Measurements from ENCODE around the gene RPL14.
A peak's percentile ranks its signal among the peaks of the same experiment; 100 is the strongest.

The RPL14 gene

DNA sequence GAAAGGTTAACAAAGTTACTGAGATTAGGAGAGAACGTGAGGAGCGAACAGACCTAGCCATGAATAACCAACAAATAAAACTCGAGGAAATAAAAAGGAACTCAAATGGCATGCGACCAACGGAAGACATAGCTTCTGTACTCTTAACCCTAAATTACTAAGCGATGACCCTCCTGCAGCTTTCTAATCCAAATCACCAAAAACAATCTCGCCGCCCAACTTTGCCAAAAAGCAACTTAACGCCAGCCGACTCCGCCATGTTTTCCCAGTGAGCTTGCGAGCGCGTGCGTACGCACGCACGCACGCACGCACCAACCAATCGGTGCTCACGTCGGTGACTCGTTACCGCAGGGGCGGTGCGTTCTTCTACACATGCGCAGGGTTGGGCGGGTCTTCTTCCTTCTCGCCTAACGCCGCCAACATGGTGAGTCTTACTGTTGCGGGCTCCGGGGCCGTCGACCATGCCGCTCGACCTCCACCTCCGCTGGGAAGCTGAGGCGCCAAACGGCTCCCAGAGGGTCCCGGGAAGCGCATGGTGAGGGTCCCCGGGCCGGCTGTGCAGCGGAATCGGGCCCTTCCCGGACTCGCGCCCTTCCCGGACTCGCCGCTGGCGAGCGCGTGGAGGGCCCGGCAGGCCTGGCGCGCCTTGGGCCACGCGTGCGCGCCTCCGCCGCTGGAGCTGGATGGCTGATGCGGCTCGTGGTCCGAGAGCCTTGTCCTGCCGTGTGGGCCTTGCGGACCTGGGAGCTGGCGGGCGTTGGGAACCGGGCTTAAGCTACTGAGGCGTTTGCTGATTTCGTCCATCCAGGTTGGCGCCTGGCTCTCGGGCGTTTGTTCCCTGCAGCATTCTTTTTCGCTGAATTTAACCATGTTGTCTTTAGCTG, at the start of gene RPL14:
TSS of gene RPL14 (plus strand) at position 400 of the 884 bp plus-strand sequence. CDS start at position 533, 133 bp downstream.
- Histone ChIP-seq H3K9me3 (ENCODE audit: control insufficient read depth in 2 of 2, low read length in 2 of 2) (no peaks in the 10 kb centered on the region), H3K36me3 (ENCODE audit: control insufficient read depth in 2 of 2, insufficient read depth in 2 of 2, low read length in 2 of 2) (peaks cover 19 to 20% of the 10 kb centered on the region in 2 donors), H3K4me1 (ENCODE audit: control insufficient read depth in 2 of 2, insufficient read depth in 2 of 2, low read length in 2 of 2) (peaks cover 11 to 22% of the 10 kb centered on the region in 2 donors), H3K27me3 (ENCODE audit: control insufficient read depth in 2 of 2, insufficient read depth in 2 of 2, low read length in 2 of 2) (no peaks in the 10 kb centered on the region), H3K27ac (ENCODE audit: low read depth in 2 of 2, low read length in 2 of 2) (peak within 1 kb of the TSS; percentile 87), H3K4me3 (ENCODE audit: low read length in 2 of 2) (peak within 1 kb of the TSS; percentile 92 to 97), H3K9ac (ENCODE audit: low read depth in 1 of 2, low read length in 2 of 2) (peak within 1 kb of the TSS; percentile 92 to 96)

DNA sequence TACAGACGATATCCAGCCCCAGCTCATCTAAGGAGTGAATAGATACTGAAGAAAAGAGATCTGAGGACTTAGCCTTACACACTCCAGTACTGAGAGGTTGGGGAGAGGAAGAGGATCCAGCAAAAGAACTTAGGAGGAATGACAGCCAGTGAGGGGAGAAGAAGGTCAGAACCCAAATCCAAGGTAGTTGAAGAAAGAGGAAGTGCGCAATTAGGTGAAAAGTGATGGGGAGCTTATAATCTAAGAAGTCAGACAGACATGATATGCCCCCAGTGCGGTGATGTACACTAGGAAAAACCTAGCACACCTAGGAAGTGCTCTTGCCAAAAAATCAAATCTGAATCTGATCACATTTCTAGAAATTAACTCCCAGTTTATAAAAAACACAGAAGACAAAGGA, 49.5 kb upstream of the RPL14 start:
- Histone ChIP-seq H3K4me3 (ENCODE audit: low read length in 2 of 2) (no peak overlapping the region), H3K4me1 (ENCODE audit: control insufficient read depth in 2 of 2, insufficient read depth in 2 of 2, low read length in 2 of 2) (no peaks in the 10 kb centered on the region), H3K9me3 (ENCODE audit: control insufficient read depth in 2 of 2, low read length in 2 of 2) (no peaks in the 10 kb centered on the region), H3K36me3 (ENCODE audit: control insufficient read depth in 2 of 2, insufficient read depth in 2 of 2, low read length in 2 of 2) (no peaks in the 10 kb centered on the region), H3K27me3 (ENCODE audit: control insufficient read depth in 2 of 2, insufficient read depth in 2 of 2, low read length in 2 of 2) (no peaks in the 10 kb centered on the region), H3K9ac (ENCODE audit: low read depth in 1 of 2, low read length in 2 of 2) (no peak overlapping the region), H3K27ac (ENCODE audit: low read depth in 2 of 2, low read length in 2 of 2) (no peak overlapping the region)

DNA sequence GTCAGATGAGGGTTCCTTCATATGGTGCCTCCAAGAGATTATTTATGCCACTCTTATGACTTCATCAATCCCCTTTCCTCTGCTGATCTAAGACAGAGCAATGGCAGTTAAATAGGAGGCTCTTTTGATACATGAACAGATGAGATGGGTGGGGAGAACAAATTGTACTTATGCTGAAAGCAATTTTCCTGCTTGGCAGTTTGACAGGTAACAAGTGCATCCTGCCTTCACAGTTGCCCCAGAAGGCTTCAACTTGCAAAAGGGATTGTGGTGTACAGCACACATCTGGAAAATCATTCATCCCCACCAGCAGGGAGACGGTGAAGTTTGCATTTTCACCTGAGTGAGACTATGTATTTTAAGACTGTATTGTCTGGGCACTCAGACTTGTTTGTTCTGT, 42.9 kb upstream of the RPL14 start:
- H3K9ac ChIP-seq (ENCODE audit: low read depth in 1 of 2, low read length in 2 of 2) = no peak overlapping the region
- no peaks in the 10 kb centered on the region for H3K27me3 ChIP-seq (ENCODE audit: control insufficient read depth in 2 of 2, insufficient read depth in 2 of 2, low read length in 2 of 2)
- no peak overlapping the region for H3K27ac ChIP-seq (ENCODE audit: low read depth in 2 of 2, low read length in 2 of 2)
- H3K4me1 ChIP-seq (ENCODE audit: control insufficient read depth in 2 of 2, insufficient read depth in 2 of 2, low read length in 2 of 2) = peaks cover 0 to 10% of the 10 kb centered on the region in 2 donors
- H3K4me3 ChIP-seq (ENCODE audit: low read length in 2 of 2) = no peak overlapping the region
- no peaks in the 10 kb centered on the region for H3K36me3 ChIP-seq (ENCODE audit: control insufficient read depth in 2 of 2, insufficient read depth in 2 of 2, low read length in 2 of 2)
- H3K9me3 ChIP-seq (ENCODE audit: control insufficient read depth in 2 of 2, low read length in 2 of 2) = no peaks in the 10 kb centered on the region

DNA sequence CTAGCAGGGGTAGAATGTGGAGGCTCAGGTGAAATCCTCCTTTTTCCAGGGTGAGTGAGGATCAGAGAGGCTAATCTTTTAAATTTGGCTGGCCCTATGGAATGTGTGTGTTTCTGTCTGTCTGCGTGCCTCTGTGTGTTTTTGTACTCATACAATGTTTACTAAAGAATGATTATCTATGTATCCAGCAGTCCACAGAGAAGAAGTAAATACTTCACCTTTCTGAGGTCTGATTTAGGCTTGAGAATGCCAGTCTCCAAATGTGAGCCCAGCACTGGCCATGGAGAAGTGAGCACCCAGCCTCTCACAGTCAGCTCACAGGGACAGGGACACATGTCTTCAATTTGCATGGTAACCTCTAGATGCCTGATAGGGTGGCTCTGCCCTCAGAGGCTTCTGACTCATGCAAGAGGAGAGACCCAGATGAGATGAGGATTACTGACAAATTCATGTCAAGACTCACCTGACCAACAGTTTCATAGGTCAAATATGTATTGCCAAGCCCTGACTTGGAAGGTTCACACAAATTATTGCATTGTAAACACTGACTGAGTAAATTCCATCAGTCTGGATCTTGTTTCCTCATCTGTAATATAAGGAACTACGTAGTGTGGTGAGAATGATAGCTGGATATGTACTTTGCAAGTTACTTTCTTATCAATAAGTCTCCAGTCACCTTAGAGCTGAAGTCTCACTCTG, 39.1 kb upstream of the RPL14 start:
- no peak overlapping the region for H3K9ac ChIP-seq (ENCODE audit: low read depth in 1 of 2, low read length in 2 of 2)
- no peaks in the 10 kb centered on the region for H3K9me3 ChIP-seq (ENCODE audit: control insufficient read depth in 2 of 2, low read length in 2 of 2)
- H3K27ac ChIP-seq (ENCODE audit: low read depth in 2 of 2, low read length in 2 of 2) = peak overlapping the region in 1 of 2 donors; percentile 50
- no peaks in the 10 kb centered on the region for H3K27me3 ChIP-seq (ENCODE audit: control insufficient read depth in 2 of 2, insufficient read depth in 2 of 2, low read length in 2 of 2)
- H3K4me3 ChIP-seq (ENCODE audit: low read length in 2 of 2) = no peak overlapping the region
- H3K36me3 ChIP-seq (ENCODE audit: control insufficient read depth in 2 of 2, insufficient read depth in 2 of 2, low read length in 2 of 2) = no peaks in the 10 kb centered on the region
- H3K4me1 ChIP-seq (ENCODE audit: control insufficient read depth in 2 of 2, insufficient read depth in 2 of 2, low read length in 2 of 2) = peaks cover 0 to 10% of the 10 kb centered on the region in 2 donors

DNA sequence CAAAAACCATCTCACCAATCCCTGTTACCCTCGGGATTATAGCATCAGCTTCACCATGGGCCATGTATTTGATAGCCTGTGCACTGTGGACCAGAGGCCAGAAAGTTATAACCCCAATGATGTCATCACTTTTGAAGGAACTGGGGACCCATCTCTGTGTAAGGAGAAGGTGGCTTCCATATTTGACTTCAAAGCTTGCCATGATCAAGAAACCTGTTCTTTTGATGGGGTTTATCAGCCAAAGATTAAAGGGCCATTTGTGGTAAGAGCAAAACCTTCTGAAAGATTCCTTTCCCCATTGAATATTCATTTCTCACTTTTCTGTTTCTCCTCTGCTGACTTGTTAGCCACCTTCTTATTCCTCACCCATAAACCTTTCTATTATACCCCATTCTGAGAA, 34.3 kb upstream of the RPL14 start:
- Histone ChIP-seq H3K27ac (ENCODE audit: low read depth in 2 of 2, low read length in 2 of 2) (no peak overlapping the region), H3K27me3 (ENCODE audit: control insufficient read depth in 2 of 2, insufficient read depth in 2 of 2, low read length in 2 of 2) (no peaks in the 10 kb centered on the region), H3K4me1 (ENCODE audit: control insufficient read depth in 2 of 2, insufficient read depth in 2 of 2, low read length in 2 of 2) (peaks cover 0 to 3% of the 10 kb centered on the region in 2 donors), H3K36me3 (ENCODE audit: control insufficient read depth in 2 of 2, insufficient read depth in 2 of 2, low read length in 2 of 2) (no peaks in the 10 kb centered on the region), H3K9me3 (ENCODE audit: control insufficient read depth in 2 of 2, low read length in 2 of 2) (no peaks in the 10 kb centered on the region), H3K4me3 (ENCODE audit: low read length in 2 of 2) (no peak overlapping the region), H3K9ac (ENCODE audit: low read depth in 1 of 2, low read length in 2 of 2) (no peak overlapping the region)

DNA sequence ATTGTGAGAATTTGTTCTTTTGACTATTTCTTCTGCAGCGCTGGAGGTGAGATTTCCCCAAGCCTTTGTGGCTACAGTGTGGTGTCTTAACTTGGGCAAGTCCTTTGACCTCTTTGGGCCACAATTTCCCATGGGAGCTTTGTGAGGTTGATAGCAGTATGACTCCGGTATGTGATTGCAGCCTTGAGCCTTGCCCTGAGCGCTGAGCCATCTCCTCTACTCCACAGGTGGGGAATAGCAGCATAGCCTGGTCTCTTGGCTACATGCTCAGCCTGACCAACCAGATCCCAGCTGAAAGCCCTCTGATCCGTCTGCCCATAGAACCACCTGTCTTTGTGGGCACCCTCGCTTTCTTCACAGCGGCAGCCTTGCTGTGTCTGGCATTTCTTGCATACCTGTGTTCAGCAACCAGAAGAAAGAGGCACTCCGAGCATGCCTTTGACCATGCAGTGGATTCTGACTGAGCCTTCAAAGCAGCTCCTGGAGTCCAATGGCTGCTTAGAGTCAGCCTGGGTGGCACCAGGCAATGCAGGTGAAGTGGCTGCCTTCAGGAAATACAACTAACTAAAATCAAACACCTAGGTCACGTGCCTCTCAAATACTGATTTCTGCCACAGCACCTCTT, 30.0 kb upstream of the RPL14 start:
- no peaks in the 10 kb centered on the region for H3K4me1 ChIP-seq (ENCODE audit: control insufficient read depth in 2 of 2, insufficient read depth in 2 of 2, low read length in 2 of 2)
- no peaks in the 10 kb centered on the region for H3K9me3 ChIP-seq (ENCODE audit: control insufficient read depth in 2 of 2, low read length in 2 of 2)
- H3K9ac ChIP-seq (ENCODE audit: low read depth in 1 of 2, low read length in 2 of 2) = no peak overlapping the region
- no peaks in the 10 kb centered on the region for H3K36me3 ChIP-seq (ENCODE audit: control insufficient read depth in 2 of 2, insufficient read depth in 2 of 2, low read length in 2 of 2)
- no peaks in the 10 kb centered on the region for H3K27me3 ChIP-seq (ENCODE audit: control insufficient read depth in 2 of 2, insufficient read depth in 2 of 2, low read length in 2 of 2)
- no peak overlapping the region for H3K27ac ChIP-seq (ENCODE audit: low read depth in 2 of 2, low read length in 2 of 2)
- no peak overlapping the region for H3K4me3 ChIP-seq (ENCODE audit: low read length in 2 of 2)

DNA sequence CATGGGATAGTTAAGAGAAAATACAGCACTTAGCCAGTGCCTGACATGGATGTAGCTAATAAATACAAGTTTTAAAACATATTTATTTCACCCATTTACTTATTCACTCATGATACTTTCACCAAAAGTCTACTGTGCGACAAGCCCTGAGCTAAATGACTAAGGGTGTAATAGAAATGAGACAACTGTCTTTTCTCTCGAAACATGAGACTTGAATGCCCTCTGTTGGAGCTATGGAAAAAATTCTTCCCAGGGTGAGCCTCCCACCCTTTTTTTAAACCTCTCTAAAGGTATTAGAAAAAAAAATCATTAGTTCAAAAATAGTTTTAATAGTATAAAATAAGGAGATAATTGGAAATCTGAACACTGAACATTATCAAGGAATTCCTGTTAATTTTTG, 24.3 kb upstream of the RPL14 start:
- H3K9ac ChIP-seq (ENCODE audit: low read depth in 1 of 2, low read length in 2 of 2) = no peak overlapping the region
- no peaks in the 10 kb centered on the region for H3K9me3 ChIP-seq (ENCODE audit: control insufficient read depth in 2 of 2, low read length in 2 of 2)
- no peak overlapping the region for H3K4me3 ChIP-seq (ENCODE audit: low read length in 2 of 2)
- H3K27me3 ChIP-seq (ENCODE audit: control insufficient read depth in 2 of 2, insufficient read depth in 2 of 2, low read length in 2 of 2) = no peaks in the 10 kb centered on the region
- no peaks in the 10 kb centered on the region for H3K36me3 ChIP-seq (ENCODE audit: control insufficient read depth in 2 of 2, insufficient read depth in 2 of 2, low read length in 2 of 2)
- H3K27ac ChIP-seq (ENCODE audit: low read depth in 2 of 2, low read length in 2 of 2) = no peak overlapping the region
- no peaks in the 10 kb centered on the region for H3K4me1 ChIP-seq (ENCODE audit: control insufficient read depth in 2 of 2, insufficient read depth in 2 of 2, low read length in 2 of 2)

DNA sequence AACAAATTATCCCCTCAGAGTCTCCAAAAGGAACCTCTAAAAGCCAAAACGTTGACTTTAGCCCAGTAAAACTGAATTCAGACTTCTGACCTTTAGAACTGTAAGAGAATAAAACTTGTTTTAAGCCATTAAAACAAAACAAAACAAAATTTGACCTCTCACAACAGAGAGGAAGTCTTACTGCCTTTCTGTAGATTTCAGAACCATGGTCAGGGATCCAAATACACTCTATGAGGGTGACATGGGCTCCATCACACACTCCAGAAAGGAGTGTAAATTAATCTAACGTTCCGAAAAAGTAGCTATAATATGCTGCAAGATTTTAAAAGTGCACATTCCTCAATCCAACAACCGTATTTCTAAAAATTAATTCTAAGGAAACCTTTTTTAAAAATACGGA, 19.2 kb upstream of the RPL14 start:
- Histone ChIP-seq H3K4me3 (ENCODE audit: low read length in 2 of 2) (no peak overlapping the region), H3K9me3 (ENCODE audit: control insufficient read depth in 2 of 2, low read length in 2 of 2) (no peaks in the 10 kb centered on the region), H3K9ac (ENCODE audit: low read depth in 1 of 2, low read length in 2 of 2) (no peak overlapping the region), H3K36me3 (ENCODE audit: control insufficient read depth in 2 of 2, insufficient read depth in 2 of 2, low read length in 2 of 2) (no peaks in the 10 kb centered on the region), H3K27ac (ENCODE audit: low read depth in 2 of 2, low read length in 2 of 2) (no peak overlapping the region), H3K4me1 (ENCODE audit: control insufficient read depth in 2 of 2, insufficient read depth in 2 of 2, low read length in 2 of 2) (no peaks in the 10 kb centered on the region), H3K27me3 (ENCODE audit: control insufficient read depth in 2 of 2, insufficient read depth in 2 of 2, low read length in 2 of 2) (no peaks in the 10 kb centered on the region)

DNA sequence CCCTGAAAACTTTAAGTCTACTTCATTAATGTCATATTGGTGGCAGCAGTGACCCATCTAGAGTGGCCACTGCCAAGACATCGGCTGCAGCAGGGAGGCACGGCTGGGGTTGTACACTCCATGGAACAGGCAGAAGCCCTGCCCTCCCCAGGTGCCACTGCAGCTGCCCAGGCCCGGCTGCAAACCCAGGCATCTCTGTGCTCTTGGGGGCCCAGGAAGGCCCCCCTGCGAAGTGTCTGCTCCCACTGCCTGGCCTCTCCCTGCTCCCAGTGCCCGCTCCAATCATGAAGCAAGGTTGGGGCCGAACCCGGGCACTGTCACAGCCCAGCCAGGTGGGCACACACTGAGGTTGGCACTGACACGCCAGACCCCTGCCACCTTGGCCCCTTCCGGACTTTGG, 12.1 kb upstream of the RPL14 start:
- Histone ChIP-seq H3K4me1 (ENCODE audit: control insufficient read depth in 2 of 2, insufficient read depth in 2 of 2, low read length in 2 of 2) (no peaks in the 10 kb centered on the region), H3K9me3 (ENCODE audit: control insufficient read depth in 2 of 2, low read length in 2 of 2) (no peaks in the 10 kb centered on the region), H3K27ac (ENCODE audit: low read depth in 2 of 2, low read length in 2 of 2) (no peak overlapping the region), H3K9ac (ENCODE audit: low read depth in 1 of 2, low read length in 2 of 2) (no peak overlapping the region), H3K4me3 (ENCODE audit: low read length in 2 of 2) (no peak overlapping the region), H3K36me3 (ENCODE audit: control insufficient read depth in 2 of 2, insufficient read depth in 2 of 2, low read length in 2 of 2) (peaks cover 0 to 7% of the 10 kb centered on the region in 2 donors), H3K27me3 (ENCODE audit: control insufficient read depth in 2 of 2, insufficient read depth in 2 of 2, low read length in 2 of 2) (no peaks in the 10 kb centered on the region)

DNA sequence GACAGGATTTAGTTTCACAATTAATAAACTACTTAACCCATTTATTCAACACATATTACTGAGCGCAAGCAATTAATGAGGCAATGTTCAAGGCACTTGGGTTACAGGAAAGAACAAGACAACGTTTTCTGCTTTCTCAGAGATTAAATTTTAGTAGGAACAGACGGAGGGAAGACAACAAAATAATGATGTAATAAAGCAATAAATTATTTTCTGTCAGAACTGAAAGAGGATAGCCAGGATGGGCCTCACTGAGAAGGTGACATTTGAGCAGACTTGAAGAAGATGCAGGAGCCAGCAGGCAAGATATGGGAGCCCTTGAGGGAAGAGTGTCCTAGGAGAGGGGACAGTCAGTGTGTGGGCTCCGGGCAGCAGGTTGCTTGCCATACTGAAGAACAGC, 11.3 kb upstream of the RPL14 start:
- no peak overlapping the region for H3K9ac ChIP-seq (ENCODE audit: low read depth in 1 of 2, low read length in 2 of 2)
- H3K27me3 ChIP-seq (ENCODE audit: control insufficient read depth in 2 of 2, insufficient read depth in 2 of 2, low read length in 2 of 2) = no peaks in the 10 kb centered on the region
- H3K4me1 ChIP-seq (ENCODE audit: control insufficient read depth in 2 of 2, insufficient read depth in 2 of 2, low read length in 2 of 2) = no peaks in the 10 kb centered on the region
- peaks cover 0 to 7% of the 10 kb centered on the region in 2 donors for H3K36me3 ChIP-seq (ENCODE audit: control insufficient read depth in 2 of 2, insufficient read depth in 2 of 2, low read length in 2 of 2)
- no peak overlapping the region for H3K4me3 ChIP-seq (ENCODE audit: low read length in 2 of 2)
- no peaks in the 10 kb centered on the region for H3K9me3 ChIP-seq (ENCODE audit: control insufficient read depth in 2 of 2, low read length in 2 of 2)
- no peak overlapping the region for H3K27ac ChIP-seq (ENCODE audit: low read depth in 2 of 2, low read length in 2 of 2)

Measured in mucosa of rectum (tissue), 2 donors.